NCI-H2081 (cell line): Measurements from ENCODE around the gene M1AP.

Source experiments
- DNase-seq, 2 experiments: peaks; one replicate each; lab custom pipeline; 2025; lab: John Stamatoyannopoulos, UW

The M1AP gene

GRCh38 chr2:74648009-74648443 lies at the start of gene M1AP:
TSS of gene M1AP (minus strand) at chr2:74648330. CDS start at chr2:74640275, 8,055 bp downstream.
- no peak for DNase-seq

DNA sequence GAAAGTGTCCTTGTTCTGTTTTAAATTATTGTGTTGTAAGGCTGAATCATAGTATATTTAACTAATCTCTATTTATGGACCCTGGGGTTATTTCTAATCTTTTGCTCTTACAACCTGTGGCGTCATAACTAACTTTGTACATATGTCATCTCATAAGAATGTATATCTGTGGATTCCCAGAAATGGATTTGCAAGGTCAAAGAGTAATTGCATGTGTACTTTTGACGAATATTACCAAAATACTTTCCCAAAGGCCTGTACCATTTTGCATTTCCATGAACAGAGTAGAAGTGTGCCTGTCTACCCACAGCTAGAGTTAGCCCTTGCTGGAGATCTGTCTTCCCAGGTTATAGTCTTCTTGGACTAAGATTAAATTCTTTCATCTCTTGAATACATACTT lies 48.7 kb upstream of the M1AP start:
- DNase-seq, result no peak

DNA sequence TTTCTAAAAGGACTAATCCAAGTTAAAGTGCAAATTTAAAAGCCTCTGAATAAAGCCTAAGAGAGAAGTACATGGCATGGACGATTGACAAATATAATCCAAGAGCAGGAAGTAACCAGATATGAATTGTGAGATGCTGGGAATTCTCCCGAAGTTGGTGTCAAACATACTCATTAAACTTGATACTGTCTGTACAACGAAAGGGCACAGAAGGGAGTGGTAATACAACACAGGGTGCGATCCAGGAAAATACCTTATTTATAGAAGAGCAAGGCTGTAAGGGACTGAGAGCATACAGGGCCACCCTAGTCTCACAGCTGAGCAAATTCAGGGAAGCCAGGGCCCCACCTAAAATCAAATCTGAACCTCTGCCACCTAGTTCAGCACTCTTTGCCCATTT lies 47.5 kb upstream of the M1AP start:
- no peak for DNase-seq

DNA sequence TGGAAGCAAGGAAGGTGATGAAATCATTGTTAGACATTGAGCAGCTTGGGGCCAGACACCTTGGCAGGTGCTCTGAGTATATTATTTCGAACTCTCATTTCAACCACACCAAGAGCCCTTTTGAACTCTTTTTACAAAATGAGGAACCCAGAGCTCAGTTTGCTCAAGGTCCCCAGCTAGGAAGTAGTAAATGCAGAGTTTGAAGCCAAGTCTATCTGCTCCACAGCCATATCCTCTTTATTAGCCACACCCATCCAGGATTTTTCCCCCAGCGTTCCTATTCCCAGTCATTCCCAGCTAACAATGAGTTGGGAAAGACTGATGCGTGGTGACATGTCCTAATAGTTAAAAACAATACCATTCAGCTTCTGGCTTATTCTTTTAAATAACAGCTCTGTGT lies 46.2 kb upstream of the M1AP start:
- no peak for DNase-seq

DNA sequence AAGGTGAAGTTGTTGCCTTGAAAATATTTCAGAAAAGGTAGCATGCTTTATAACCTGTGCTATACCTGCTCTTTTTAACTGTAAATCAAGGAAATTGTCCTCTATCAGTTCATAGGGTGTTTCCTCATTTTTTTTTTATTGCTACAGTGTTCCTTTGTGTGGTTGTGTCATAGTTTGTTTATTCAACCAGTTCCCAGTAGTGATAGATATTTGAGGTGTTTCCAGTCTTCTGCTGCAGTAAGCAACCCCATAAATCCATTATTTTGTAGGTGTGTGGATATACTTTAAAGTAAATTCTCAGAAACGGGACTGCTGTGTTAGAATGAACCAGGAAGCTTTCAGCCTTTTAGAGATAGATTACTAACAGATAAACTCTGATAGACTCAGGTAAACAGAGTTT lies 45.5 kb upstream of the M1AP start:
- no peak for DNase-seq

- no peak for DNase-seq
Observed at GRCh38 chr2:74693213-74693612, 45.1 kb upstream of the M1AP start.

- DNase-seq, result no peak
Observed at GRCh38 chr2:74691929-74692328, 43.8 kb upstream of the M1AP start.

- peak; percentile 29 to 62 for DNase-seq
Observed at GRCh38 chr2:74690571-74690970, 42.4 kb upstream of the M1AP start.

- DNase-seq, result no peak
Observed at GRCh38 chr2:74689671-74690070, 41.5 kb upstream of the M1AP start.

- DNase-seq, result no peak
Observed at GRCh38 chr2:74688881-74689280, 40.8 kb upstream of the M1AP start.

GRCh38 chr2:74685408-74685807 lies 37.3 kb upstream of the M1AP start:
- no peak for DNase-seq

- DNase-seq, result no peak
Observed at GRCh38 chr2:74682501-74682900, 34.4 kb upstream of the M1AP start.

DNA sequence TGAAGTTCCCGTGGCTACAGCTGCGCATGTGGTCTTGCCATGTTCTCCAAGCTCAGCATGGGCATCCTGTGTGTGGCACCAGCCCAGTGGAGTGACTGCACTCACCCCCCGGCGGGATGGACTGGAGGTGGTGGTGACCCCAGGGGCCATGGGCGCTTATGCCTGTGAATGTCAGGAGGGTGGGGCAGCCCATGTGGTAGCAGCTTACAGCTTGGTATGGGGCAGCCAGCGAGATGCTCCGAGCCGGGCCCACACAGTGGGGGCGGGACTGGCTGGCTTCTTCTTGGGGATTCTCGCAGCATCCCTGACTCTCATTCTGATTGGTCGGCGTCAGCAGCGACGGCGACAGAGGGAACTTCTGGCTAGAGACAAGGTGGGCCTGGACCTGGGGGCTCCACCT lies 31.5 kb upstream of the M1AP start:
- DNase-seq, result no peak

DNA sequence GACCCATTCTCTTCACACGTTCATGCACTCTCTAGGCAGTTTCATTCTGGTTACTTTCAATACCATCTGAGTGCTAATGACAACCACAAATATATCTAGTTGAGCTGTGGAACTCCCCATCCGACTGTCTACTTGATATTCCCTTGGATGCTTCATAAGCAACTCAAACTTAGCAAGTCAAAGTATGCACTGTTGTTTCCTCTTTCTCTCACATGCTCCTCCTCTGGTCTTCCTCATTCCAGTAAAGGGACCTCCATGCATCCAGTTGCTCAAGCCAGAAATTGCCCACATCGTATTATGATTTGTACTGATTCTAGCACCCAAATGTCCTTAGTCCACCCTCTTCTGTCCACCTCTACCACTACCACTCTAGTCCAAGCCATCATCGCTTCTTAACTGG lies 28.2 kb upstream of the M1AP start:
- no peak for DNase-seq

DNA sequence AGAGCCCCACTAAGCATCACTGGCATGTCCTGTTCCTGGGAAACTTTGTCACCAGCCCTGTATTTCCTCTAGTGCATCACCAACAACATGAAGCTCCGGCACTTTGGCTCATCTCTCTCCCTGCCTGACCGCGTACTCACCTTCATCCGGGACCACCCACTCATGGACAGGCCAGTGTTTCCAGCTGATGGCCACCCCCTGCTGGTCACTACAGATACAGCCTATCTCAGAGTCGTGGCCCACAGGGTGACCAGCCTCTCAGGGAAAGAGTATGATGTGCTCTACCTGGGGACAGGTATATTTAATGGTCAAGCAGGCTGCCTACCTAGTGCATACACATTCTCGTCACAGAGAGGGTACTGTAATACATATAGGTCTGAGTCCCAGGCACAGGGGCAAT lies 27.0 kb upstream of the M1AP start:
- DNase-seq, result no peak

GRCh38 chr2:74673826-74674528 lies 25.8 kb upstream of the M1AP start:
- DNase-seq, result no peak

DNA sequence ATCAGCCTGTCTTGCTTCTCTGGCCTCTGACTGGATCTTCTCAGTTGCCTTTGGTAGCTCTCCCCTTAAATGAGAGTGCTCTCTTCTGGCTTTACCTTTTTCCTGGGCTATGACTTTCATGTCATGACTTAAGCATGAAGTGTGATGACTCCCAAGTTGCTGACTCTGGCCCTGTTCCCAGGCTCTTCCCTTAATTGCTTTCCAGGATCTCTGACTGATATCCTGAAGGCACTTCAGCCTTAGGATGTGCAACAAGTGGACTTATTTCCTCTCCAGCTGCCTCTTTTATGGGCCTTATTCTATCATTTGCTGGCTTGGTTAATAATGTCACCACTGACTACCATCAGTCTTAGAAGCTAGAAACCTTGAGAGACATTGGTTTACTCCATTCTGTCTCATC lies 23.3 kb upstream of the M1AP start:
- DNase-seq, result no peak

- no peak for DNase-seq
Observed at GRCh38 chr2:74670263-74670662, 22.1 kb upstream of the M1AP start.

DNA sequence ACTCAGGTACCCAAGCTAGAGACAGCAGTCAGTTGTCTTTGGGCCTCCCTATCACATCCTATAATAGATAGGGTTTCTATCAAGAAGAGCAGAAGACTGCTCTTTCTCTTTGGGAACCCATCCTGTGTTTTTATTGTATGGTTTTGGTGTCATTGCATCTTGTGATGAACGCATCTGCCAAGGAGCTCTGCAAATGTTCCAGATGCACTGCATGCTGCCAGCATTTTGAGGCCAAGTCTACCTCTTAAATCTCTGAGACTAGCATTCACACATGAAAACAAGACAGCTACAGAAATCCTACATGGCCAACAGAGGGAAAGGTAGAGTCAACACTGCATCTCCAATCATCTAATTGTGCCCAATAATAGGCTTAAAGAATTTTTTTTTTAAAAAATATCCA lies 20.0 kb upstream of the M1AP start:
- no peak for DNase-seq

DNA sequence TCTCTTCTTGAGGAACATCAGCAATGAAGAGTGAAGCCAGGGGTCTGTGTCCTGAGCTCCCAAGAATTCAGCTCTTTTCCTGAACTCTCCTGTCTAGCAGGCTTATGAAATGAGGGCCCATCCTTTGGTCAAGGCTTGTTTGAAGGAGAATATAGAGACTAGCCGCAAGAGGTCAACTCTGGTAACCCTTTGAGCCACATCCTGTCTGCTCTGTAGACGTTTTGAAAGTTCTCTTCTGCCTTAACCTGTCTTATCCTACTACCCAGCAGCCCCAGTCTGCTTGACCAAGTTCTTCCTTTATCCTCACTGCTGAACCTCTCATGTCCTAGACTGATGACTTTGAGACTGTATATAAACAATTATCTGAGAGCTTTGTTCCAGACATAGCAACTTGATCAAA lies 11.3 kb upstream of the M1AP start:
- DNase-seq, result no peak

DNA sequence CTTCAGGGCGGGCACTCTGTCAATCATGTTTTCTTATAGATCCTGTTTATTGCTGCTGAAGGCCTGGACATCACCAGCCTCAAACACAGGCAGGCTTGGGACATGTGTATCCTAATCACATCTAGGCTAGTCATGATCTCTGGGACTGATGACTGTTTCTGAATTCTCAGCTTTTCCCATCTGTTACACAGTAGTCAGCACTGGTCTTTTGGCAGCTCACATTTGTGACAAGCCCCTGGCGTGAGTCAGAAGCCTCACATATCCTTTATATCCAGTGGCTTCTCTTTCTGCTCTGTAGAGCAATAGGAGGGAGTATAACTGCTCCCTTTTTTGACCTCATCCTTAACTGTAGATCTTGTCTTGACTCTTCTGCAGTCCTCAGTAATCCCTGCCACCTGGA lies 10.4 kb upstream of the M1AP start:
- DNase-seq, result no peak

GRCh38 chr2:74655579-74655978 lies 7.4 kb upstream of the M1AP start:
- DNase-seq, result no peak

DNA sequence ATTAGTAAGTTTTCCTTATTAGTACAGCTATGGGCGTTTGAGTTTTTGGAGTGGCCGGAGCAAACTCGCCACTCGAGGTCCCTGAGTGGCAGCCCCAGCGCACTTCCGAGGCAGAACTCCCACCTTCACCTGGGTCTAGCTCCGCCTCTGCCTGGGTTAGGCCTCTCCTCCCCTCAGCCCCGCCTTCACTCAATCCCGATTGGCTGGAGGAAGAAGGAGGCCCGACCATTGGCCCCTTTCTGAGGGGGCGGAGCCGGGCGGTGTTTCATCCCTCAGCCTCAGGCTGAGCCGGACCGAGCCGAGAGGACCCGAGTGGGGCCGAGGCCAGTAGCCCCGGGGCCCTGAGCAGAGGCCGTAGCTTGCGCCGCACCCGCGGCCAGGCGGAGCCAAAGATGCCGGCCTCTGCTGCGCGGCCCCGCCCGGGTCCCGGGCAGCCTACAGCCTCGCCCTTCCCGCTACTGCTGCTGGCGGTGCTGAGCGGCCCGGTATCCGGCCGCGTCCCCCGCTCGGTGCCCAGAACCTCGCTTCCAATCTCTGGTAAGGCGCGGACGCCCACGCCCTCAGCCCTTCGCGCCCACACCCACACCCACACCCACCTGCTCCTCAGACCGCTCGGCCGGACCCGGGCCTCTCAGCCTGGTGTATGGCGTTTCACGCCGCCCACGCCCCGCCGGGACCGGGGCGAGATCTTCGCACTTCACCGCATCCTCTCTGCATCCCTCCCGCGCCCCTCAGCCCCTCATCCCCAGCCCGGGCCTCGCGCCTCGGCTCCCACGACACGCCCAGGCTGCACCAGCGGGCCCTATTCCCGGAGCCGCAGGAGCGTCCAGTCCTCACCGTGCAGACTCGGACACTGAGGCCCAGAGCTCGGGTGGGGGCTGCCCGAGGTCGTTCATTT lies 6.1 kb upstream of the M1AP start, which contains the start of gene SEMA4F:
TSS of gene SEMA4F (plus strand) at position 263 of the 898 bp plus-strand sequence. CDS start at position 393, 130 bp downstream.
- peak; percentile 97 for DNase-seq
